HT-29 (cell line): ENCODE measurements around the gene IGFALS. TPM values are rescaled to one million over a fixed set of nuclear protein-coding genes. Genes with fewer than 3 reads are reported as not detected.
A peak's percentile ranks its signal among the peaks of the same experiment; 100 is the strongest.

Source experiments
- DNase-seq: peaks from one replicate; pipeline ENCODE4 v3.0.0-alpha.2; 2015; ENCODE audit warnings: low spot score
- total RNA-seq: library from RNA; depleted of rRNA; stranded (reverse); fragments of >200 nt; shearing (Covaris generic); gene quantifications from 2 replicates; pipeline ENCODE4 v1.2.3, GENCODE V29; 2014

IGFALS gene
- total RNA-seq, 1 experiment from 2014 or later: 0.08 TPM

- DNase-seq: no peak
Observed at GRCh38 chr16:1776991-1777374, 16.5 kb downstream of the IGFALS start.

GRCh38 chr16:1776672-1776955, 16.9 kb downstream of the IGFALS start:
- no peak for DNase-seq

GRCh38 chr16:1775846-1776671, 17.4 kb downstream of the IGFALS start:
- no peak for DNase-seq

GRCh38 chr16:1775006-1775845, 18.3 kb downstream of the IGFALS start:
- DNase-seq: no peak

- no peak for DNase-seq
Observed at GRCh38 chr16:1774448-1774780, 19.1 kb downstream of the IGFALS start.

GRCh38 chr16:1773703-1774447, 19.6 kb downstream of the IGFALS start:
- DNase-seq: no peak

- DNase-seq: peak; percentile 83
Observed at GRCh38 chr16:1772908-1773702, 20.4 kb downstream of the IGFALS start, which contains the start of gene MRPS34. TSS of gene MRPS34 (minus strand) at chr16:1773134. CDS start at chr16:1773119, 15 bp downstream.

GRCh38 chr16:1772362-1772907, 21.1 kb downstream of the IGFALS start, which contains the start of gene EME2:
TSS of gene EME2 (plus strand) at chr16:1772810. CDS start at chr16:1773228, 418 bp downstream.
- peak; percentile 46 for DNase-seq

GRCh38 chr16:1771864-1772361, 21.6 kb downstream of the IGFALS start:
- peak; percentile 42 for DNase-seq

- DNase-seq: peak; percentile 69
Observed at GRCh38 chr16:1771188-1771863, 22.2 kb downstream of the IGFALS start, which contains the start of gene NME3. TSS of gene NME3 (minus strand) at chr16:1771543. CDS start at chr16:1771534, 9 bp downstream.

- peak; percentile 95 for DNase-seq
Observed at GRCh38 chr16:1770328-1771187, 22.9 kb downstream of the IGFALS start.

- no peak for DNase-seq
Observed at GRCh38 chr16:1769402-1770300, 23.9 kb downstream of the IGFALS start.

GRCh38 chr16:1768767-1769401, 24.6 kb downstream of the IGFALS start:
- no peak for DNase-seq

- DNase-seq: no peak
Observed at GRCh38 chr16:1768061-1768766, 25.3 kb downstream of the IGFALS start.

- no peak for DNase-seq
Observed at GRCh38 chr16:1767116-1767994, 26.1 kb downstream of the IGFALS start.

GRCh38 chr16:1766701-1767100, 26.8 kb downstream of the IGFALS start:
- DNase-seq: no peak
